ENCODE results near the gene ZNF148. TPM values are rescaled to one million over a fixed set of nuclear protein-coding genes. Genes with fewer than 3 reads are reported as not detected.

Gene ZNF148
- total RNA-seq, 1 donor: 25.9 TPM

- Histone ChIP-seq H3K4me1 (ENCODE audit: insufficient read depth, low read length) (no peaks in the 10 kb centered on the region), H3K27me3 (ENCODE audit: insufficient read depth, low read length) (no peaks in the 10 kb centered on the region), H3K9me3 (ENCODE audit: low read depth, low read length) (no peaks in the 10 kb centered on the region), H3K4me3 (ENCODE audit: low read length) (no peak overlapping the region)
Observed at GRCh38 chr3:125326957-125327356, 48.2 kb downstream of the ZNF148 start.

GRCh38 chr3:125325746-125326145 lies 49.4 kb downstream of the ZNF148 start:
- no peaks in the 10 kb centered on the region for H3K27me3 ChIP-seq (ENCODE audit: insufficient read depth, low read length)
- no peak overlapping the region for H3K4me3 ChIP-seq (ENCODE audit: low read length)
- no peaks in the 10 kb centered on the region for H3K4me1 ChIP-seq (ENCODE audit: insufficient read depth, low read length)

DNA sequence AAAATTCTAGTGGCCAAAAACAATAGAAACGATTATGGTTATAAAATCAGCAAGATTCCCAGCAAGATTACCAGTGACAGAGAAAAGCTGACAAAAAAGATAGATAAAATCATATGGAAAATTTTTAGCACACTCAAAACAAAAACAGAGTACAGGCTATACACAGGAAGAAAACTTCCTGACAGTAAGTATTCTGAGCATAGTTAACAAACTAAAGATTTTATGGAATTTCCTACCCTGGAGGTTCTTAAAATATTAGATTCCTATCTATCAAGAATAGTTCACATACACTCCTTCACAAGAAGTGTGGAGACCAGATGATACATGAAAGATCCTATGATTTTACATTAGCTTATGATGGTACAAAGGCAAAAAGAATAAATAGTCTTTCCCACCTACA lies 50.8 kb downstream of the ZNF148 start:
- no peaks in the 10 kb centered on the region for H3K4me1 ChIP-seq (ENCODE audit: insufficient read depth, low read length)
- H3K9me3 ChIP-seq (ENCODE audit: low read depth, low read length): no peaks in the 10 kb centered on the region
- no peak overlapping the region for H3K4me3 ChIP-seq (ENCODE audit: low read length)
- no peaks in the 10 kb centered on the region for H3K27me3 ChIP-seq (ENCODE audit: insufficient read depth, low read length)

More at GRCh38 chr3:125325746-125326145, 49.4 kb downstream of the ZNF148 start:
- no peaks in the 10 kb centered on the region for H3K9me3 ChIP-seq (ENCODE audit: low read depth, low read length)

DNA sequence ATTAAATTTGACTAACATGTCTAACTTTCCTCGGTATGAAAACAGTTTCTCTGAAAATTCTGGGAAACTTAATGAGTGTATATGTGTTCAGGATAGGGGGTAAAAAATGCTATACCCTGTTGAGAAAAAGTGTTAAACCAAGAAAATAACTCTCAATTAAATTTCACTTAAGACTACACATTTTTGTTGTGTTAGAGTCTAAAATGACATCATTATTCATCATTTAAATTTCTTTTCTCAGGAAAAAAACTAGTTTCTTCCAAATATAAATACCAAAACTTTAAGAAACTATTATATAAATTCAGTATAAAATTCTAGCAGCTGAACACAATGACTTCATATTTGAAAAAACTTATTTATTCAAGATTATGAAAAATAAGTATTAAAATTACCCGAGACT lies 52.2 kb downstream of the ZNF148 start:
- Histone ChIP-seq H3K9me3 (ENCODE audit: low read depth, low read length) (no peaks in the 10 kb centered on the region), H3K4me3 (ENCODE audit: low read length) (no peak overlapping the region), H3K27me3 (ENCODE audit: insufficient read depth, low read length) (no peaks in the 10 kb centered on the region), H3K4me1 (ENCODE audit: insufficient read depth, low read length) (no peaks in the 10 kb centered on the region)

DNA sequence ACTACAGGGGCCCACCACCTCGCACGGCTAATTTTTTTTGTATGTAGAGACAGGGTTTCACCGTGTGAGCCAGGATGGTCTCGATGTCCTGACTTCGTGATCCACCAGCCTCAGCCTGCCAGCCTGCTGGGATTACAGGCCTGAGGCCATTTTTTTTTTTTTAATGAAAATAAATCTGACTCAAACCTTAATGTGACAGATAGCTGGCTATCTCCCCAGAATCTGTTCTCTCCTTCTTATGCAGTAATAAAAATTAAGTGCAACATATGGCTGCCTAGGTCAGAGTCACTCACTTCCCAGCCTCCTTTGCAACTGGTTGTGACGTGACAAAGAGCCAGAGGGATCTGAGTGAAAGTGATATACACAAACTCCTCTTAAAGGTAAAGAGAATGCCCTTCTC lies 53.0 kb downstream of the ZNF148 start:
- Histone ChIP-seq H3K4me3 (ENCODE audit: low read length) (no peak overlapping the region), H3K9me3 (ENCODE audit: low read depth, low read length) (no peaks in the 10 kb centered on the region), H3K27me3 (ENCODE audit: insufficient read depth, low read length) (no peaks in the 10 kb centered on the region), H3K4me1 (ENCODE audit: insufficient read depth, low read length) (peaks cover 2% of the 10 kb centered on the region)

DNA sequence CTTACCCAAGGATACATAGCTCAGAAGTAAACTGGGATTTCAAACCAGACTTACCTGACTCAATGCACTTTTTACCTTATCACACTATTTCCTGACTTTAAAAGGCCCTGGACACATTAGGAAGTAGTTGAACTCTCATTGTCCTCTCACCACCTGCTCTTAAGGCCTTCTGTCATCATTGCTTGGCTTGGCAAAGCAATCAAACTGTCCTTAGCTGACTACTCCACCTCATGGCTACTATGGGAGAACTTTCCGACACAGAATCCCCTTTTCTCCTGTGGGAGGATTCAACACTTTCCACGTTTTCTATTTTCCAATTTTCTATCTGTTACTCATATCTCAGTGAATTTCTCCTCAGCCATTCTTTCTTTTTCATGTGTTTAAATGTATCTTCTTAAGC lies 55.4 kb downstream of the ZNF148 start:
- no peaks in the 10 kb centered on the region for H3K9me3 ChIP-seq (ENCODE audit: low read depth, low read length)
- H3K4me1 ChIP-seq (ENCODE audit: insufficient read depth, low read length): peaks cover 12% of the 10 kb centered on the region
- no peaks in the 10 kb centered on the region for H3K27me3 ChIP-seq (ENCODE audit: insufficient read depth, low read length)
- no peak overlapping the region for H3K4me3 ChIP-seq (ENCODE audit: low read length)

GRCh38 chr3:125318871-125319270 lies 56.3 kb downstream of the ZNF148 start:
- no peaks in the 10 kb centered on the region for H3K27me3 ChIP-seq (ENCODE audit: insufficient read depth, low read length)

DNA sequence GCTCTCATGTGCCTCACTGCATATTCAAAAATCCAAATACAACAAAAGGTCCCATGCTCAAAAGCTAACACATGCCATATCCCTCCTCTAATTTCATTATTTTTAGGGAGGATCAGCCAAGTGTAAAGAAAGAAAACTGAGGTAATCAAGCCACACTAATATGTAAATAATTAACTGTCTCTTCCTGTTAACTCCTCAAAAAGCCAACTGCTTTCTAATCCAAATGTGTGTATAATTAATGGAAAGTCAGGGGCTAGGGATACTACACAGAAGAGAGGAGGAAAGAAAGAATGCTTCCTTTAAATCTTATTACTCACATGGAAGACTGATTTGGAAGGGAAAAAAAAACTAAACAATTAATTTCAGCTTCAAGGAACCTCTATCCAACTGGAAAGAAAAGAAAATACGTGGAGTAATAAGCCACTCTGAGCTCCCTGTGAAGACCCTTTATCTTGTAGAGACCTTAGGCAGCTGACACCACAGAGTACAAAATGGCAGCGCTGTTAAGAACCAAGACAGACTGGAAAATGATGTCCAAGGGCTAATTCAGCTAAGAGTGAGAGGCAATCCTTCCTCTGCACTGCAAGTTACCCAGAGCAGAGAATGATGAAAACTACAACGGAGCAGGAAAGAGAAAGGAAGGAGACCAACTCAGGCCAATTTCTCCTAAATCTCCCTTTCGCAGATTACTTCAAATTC lies 56.8 kb downstream of the ZNF148 start:
- peaks cover 12% of the 10 kb centered on the region for H3K4me1 ChIP-seq (ENCODE audit: insufficient read depth, low read length)
- no peaks in the 10 kb centered on the region for H3K27me3 ChIP-seq (ENCODE audit: insufficient read depth, low read length)
- H3K9me3 ChIP-seq (ENCODE audit: low read depth, low read length): no peaks in the 10 kb centered on the region
- no peak overlapping the region for H3K4me3 ChIP-seq (ENCODE audit: low read length)

More at GRCh38 chr3:125318871-125319270, 56.3 kb downstream of the ZNF148 start:
- H3K4me1 ChIP-seq (ENCODE audit: insufficient read depth, low read length): peaks cover 12% of the 10 kb centered on the region
- H3K9me3 ChIP-seq (ENCODE audit: low read depth, low read length): no peaks in the 10 kb centered on the region
- no peak overlapping the region for H3K4me3 ChIP-seq (ENCODE audit: low read length)

DNA sequence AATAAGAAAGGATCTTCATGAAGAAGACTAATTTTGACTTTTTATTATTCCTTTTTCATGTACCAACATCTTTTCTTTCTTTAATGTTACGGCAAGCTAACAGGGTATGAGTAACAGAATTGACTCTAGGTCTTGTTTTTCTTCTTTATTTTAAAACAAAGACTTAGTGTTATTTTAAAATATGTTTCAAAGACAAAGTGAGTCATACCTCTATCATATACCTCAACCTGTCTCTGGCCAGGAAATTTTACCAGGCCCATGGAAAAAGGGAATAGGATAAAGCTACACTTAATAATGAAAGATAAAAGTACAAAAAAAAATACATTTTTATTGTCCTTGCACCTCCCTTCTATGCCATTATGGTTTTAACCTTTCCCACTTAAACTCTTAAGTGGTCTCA lies 57.4 kb downstream of the ZNF148 start:
- no peaks in the 10 kb centered on the region for H3K9me3 ChIP-seq (ENCODE audit: low read depth, low read length)
- H3K4me3 ChIP-seq (ENCODE audit: low read length): no peak overlapping the region
- H3K27me3 ChIP-seq (ENCODE audit: insufficient read depth, low read length): no peaks in the 10 kb centered on the region

DNA sequence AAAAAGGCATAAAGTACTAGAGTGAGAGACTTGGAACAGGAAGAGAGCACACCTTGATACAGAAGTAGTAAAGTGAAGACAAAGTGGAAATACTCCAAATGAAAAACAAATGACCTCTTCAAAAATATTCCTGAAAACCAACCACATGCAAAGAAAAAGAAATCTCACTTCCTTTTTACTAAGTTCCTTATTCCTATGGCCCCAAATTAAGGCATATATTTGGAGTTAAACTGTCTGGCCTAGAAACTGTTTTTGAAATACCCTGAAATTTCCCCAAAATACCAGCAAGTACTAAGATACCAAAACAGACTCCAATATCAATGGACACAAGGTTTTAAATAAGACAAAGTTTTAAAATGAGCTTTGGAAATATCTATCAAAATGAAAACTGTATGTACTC lies 58.2 kb downstream of the ZNF148 start:
- H3K9me3 ChIP-seq (ENCODE audit: low read depth, low read length): no peaks in the 10 kb centered on the region
- H3K4me1 ChIP-seq (ENCODE audit: insufficient read depth, low read length): peaks cover 12% of the 10 kb centered on the region
- no peaks in the 10 kb centered on the region for H3K27me3 ChIP-seq (ENCODE audit: insufficient read depth, low read length)
- no peak overlapping the region for H3K4me3 ChIP-seq (ENCODE audit: low read length)

More for the DNA sequence above, 57.4 kb downstream of the ZNF148 start:
- peaks cover 12% of the 10 kb centered on the region for H3K4me1 ChIP-seq (ENCODE audit: insufficient read depth, low read length)

DNA sequence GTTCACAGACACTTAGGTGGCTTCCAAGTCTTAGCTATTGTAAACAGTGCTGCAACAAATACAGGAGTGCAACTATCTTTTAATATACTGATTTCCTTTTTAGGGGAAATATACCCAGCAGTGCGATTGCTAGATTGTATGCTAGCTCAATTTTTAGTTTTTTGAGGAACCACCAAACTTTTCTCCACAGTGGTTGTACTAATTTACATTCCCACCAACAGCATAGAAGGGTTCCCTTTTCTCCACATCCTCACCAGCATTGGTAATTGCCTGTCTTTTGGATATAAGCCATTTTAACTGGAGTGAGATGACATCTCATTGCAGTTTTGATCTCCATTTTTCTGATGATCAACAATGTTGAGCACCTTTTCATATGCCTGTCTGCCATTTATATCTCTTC lies 58.9 kb downstream of the ZNF148 start:
- Histone ChIP-seq H3K4me1 (ENCODE audit: insufficient read depth, low read length) (peaks cover 12% of the 10 kb centered on the region), H3K9me3 (ENCODE audit: low read depth, low read length) (no peaks in the 10 kb centered on the region), H3K27me3 (ENCODE audit: insufficient read depth, low read length) (no peaks in the 10 kb centered on the region), H3K4me3 (ENCODE audit: low read length) (no peak overlapping the region)

DNA sequence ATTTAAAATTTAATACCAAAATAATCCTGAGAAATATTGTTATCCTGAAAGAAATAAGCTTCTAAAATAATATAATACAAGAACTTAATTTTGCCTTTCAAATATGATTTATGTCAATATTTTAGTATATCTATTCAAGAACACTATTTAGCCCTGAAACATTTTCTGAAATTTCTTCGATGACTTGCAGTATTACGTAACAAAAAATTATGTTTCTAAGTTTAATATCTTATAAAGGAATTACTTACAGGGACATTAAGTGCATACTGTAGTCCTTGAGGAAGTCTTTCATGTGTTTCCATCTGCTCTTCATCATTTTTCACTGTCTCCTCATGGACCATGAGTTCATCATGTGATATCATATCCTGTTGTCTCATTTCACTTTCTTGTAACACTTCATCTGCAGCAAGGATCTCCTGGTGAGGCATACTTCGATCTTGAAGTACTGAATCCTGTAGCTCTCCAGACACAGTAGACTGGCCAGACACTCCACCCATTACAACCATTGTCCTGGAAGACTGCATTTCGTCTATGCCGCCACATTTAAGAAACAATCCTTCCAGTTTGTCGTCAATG lies 62.0 kb downstream of the ZNF148 start:
- H3K4me3 ChIP-seq (ENCODE audit: low read length): no peak overlapping the region
- no peaks in the 10 kb centered on the region for H3K9me3 ChIP-seq (ENCODE audit: low read depth, low read length)
- H3K27me3 ChIP-seq (ENCODE audit: insufficient read depth, low read length): no peaks in the 10 kb centered on the region
- H3K4me1 ChIP-seq (ENCODE audit: insufficient read depth, low read length): peaks cover 24% of the 10 kb centered on the region

DNA sequence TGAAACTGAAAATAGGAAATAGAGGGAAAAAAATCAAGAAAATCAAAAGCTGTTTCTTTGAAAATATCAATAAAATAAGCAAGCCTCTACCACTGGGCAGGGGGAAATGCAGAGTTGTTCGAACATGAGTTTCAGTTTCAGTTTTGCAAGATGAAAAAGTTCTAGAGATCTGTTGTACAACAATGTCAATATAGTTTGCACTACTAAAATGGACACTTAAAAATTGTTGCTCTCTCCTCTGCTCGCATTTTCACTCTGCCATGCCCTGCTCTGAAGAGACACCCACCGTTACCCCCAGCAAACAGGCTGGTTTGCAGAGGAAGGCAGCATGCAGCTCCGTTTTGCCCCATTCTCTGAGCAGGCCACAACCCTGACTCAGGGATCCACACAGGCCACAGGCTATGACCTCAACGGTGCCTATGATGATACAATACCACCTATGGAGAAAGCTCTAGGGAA lies 64.5 kb downstream of the ZNF148 start:
- Histone ChIP-seq H3K9me3 (ENCODE audit: low read depth, low read length) (no peaks in the 10 kb centered on the region), H3K27me3 (ENCODE audit: insufficient read depth, low read length) (no peaks in the 10 kb centered on the region), H3K4me3 (ENCODE audit: low read length) (peak overlapping the region; percentile 12), H3K4me1 (ENCODE audit: insufficient read depth, low read length) (peaks cover 12% of the 10 kb centered on the region)

GRCh38 chr3:125309476-125309875 lies 65.6 kb downstream of the ZNF148 start:
- Histone ChIP-seq H3K4me1 (ENCODE audit: insufficient read depth, low read length) (peaks cover 12% of the 10 kb centered on the region), H3K27me3 (ENCODE audit: insufficient read depth, low read length) (no peaks in the 10 kb centered on the region), H3K4me3 (ENCODE audit: low read length) (no peak overlapping the region), H3K9me3 (ENCODE audit: low read depth, low read length) (no peaks in the 10 kb centered on the region)

DNA sequence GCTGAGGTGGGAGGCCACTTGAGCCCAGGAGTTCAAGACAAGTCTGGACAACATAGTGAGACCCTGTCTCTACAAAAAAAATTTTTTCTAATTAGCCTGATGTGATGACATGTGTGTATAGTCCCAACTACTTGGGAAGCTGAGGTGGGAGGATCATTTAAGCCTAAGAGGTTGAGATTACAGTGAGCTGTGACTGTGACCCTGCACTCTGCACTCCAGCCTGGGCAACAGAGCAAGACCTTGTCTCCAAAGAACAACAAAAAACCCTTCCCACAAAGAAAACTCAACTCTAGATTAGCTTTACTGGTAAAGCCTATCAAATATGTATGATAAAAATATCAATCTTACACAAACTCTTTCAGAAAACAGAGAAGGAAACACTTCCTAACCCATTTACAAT lies 68.5 kb downstream of the ZNF148 start:
- Histone ChIP-seq H3K4me1 (ENCODE audit: insufficient read depth, low read length) (peaks cover 12% of the 10 kb centered on the region), H3K4me3 (ENCODE audit: low read length) (no peak overlapping the region), H3K9me3 (ENCODE audit: low read depth, low read length) (no peaks in the 10 kb centered on the region), H3K27me3 (ENCODE audit: insufficient read depth, low read length) (no peaks in the 10 kb centered on the region)

GRCh38 chr3:125302932-125303331 lies 72.2 kb downstream of the ZNF148 start:
- H3K27me3 ChIP-seq (ENCODE audit: insufficient read depth, low read length): no peaks in the 10 kb centered on the region
- no peaks in the 10 kb centered on the region for H3K9me3 ChIP-seq (ENCODE audit: low read depth, low read length)
- H3K4me1 ChIP-seq (ENCODE audit: insufficient read depth, low read length): no peaks in the 10 kb centered on the region
- no peak overlapping the region for H3K4me3 ChIP-seq (ENCODE audit: low read length)

Measured in mononuclear cell (primary cell).